ENCODE results near the gene RSPO4.

RSPO4 gene

GRCh38 chr20:916125-916799 lies 85.8 kb downstream of the RSPO4 start, which contains the start of gene ANGPT4:
ANGPT4 (minus strand) TSS chr20:916334; CDS start chr20:916214, 120 bp downstream.
- no peak for DNase-seq (ENCODE audit: low spot score)
- no peak for TF ChIP-seq CTCF (IDR thresholded peaks at IDR 0.05; ENCODE audit: extremely low read depth, missing control alignments)

- no peak for TF ChIP-seq CTCF (IDR thresholded peaks at IDR 0.05; ENCODE audit: extremely low read depth, missing control alignments)
- DNase-seq (ENCODE audit: low spot score), result no peak
These were observed 87.2 kb downstream of the RSPO4 start for GRCh38 chr20:914727-915498.

- no peak for DNase-seq (ENCODE audit: low spot score)
- TF ChIP-seq CTCF (IDR thresholded peaks at IDR 0.05; ENCODE audit: extremely low read depth, missing control alignments), result no peak
These were observed 88.7 kb downstream of the RSPO4 start for GRCh38 chr20:913306-913849.

GRCh38 chr20:911882-912600 lies 90.1 kb downstream of the RSPO4 start:
- DNase-seq (ENCODE audit: low spot score), result no peak
- TF ChIP-seq CTCF (IDR thresholded peaks at IDR 0.05; ENCODE audit: extremely low read depth, missing control alignments), result peak; percentile 34

GRCh38 chr20:910870-911770 lies 91.0 kb downstream of the RSPO4 start:
- no peak for TF ChIP-seq CTCF (IDR thresholded peaks at IDR 0.05; ENCODE audit: extremely low read depth, missing control alignments)
- DNase-seq (ENCODE audit: low spot score), result no peak

- no peak for DNase-seq (ENCODE audit: low spot score)
- no peak for TF ChIP-seq CTCF (IDR thresholded peaks at IDR 0.05; ENCODE audit: extremely low read depth, missing control alignments)
These were observed 91.8 kb downstream of the RSPO4 start for GRCh38 chr20:910132-910869.
